ENCODE measurements around the gene CCDC87.
"Not testable (repeated sequence)": the region's sequence is repeated elsewhere in the genome, so short reads cannot be mapped to it uniquely, and the experiment has no call there.

The CCDC87 gene

DNA sequence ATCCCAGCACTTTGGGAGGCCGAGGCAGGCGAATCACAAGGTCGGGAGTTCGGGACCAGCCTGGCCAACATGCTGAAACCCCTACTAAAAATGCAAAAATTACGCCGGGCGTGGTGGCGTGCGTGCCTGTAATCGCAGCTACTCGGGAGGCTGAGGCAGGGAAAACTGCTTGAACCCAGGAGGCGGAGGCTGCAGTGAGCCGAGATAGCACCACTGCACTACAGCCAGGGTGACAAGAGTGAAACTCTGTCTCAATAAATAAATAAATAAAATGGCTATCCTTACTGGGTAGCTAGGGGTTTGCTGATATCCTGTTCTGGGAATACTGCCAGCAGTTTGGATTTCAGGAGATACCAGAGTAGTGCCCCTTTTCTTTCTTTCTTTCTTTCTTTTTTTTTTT, 21.2 kb upstream of the CCDC87 start:
- DNase-seq (ENCODE audit: low spot score) = no peak

DNA sequence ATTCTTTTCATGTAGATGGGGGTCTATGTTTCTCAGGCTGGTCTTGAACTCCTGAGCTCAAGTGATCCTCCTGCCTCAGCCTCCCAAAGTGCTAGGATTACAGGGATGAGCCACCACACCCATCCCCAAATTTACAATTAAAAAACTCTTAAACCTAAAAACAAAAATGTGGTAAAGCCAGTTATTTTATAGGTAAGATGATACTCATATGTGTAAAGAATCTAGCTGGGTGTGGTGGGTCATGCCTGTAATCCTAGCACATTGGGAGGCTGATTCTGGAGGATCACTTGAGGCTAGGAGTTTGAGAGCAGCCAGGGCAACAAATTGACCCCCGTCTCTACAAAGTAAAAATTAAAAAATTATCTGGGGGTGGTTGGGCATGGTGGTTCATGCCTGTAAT, 19.6 kb upstream of the CCDC87 start:
- DNase-seq (ENCODE audit: low spot score) = no peak

DNA sequence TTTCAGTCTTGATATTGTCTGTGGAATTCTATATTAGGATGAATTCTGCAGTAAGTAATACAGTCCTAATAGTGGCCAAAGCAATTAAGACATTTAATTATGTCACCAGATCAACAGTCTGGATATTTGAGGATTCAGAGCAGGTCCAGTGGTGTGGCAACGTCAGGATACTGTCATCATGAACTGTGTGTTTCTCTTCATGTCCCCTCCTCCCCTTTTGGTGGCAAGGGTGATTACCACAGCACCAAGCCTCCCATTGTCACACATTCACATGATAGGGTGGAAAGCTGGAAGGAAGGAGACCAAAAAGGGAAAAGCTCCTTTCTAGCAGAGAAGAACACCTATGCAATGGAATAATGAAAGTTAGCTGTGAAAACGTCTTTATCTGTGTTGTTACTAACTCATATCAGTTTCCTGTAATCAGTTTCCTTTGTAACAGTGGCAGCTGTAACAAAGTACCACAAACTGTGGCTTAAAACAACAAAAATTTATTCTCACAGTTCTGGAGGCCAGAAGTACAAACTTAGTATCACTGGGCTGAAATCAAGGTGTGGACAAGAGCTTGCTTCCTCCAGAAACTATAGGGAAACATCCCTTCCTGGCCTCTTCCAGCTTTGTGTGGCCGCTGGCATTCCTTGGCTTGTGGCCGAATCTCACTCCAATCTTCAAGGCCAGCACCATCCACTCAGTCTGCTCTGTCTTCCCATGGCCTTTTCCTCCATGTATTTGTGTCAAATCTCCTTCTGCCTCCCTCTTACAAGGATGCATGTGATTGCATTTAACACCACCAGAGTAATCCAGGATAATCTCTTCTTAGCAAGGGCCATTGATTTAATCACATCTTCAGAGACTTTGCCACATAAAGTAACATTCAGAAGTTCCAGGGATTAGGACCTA, 17.1 kb upstream of the CCDC87 start:
- DNase-seq (ENCODE audit: low spot score) = no peak

DNA sequence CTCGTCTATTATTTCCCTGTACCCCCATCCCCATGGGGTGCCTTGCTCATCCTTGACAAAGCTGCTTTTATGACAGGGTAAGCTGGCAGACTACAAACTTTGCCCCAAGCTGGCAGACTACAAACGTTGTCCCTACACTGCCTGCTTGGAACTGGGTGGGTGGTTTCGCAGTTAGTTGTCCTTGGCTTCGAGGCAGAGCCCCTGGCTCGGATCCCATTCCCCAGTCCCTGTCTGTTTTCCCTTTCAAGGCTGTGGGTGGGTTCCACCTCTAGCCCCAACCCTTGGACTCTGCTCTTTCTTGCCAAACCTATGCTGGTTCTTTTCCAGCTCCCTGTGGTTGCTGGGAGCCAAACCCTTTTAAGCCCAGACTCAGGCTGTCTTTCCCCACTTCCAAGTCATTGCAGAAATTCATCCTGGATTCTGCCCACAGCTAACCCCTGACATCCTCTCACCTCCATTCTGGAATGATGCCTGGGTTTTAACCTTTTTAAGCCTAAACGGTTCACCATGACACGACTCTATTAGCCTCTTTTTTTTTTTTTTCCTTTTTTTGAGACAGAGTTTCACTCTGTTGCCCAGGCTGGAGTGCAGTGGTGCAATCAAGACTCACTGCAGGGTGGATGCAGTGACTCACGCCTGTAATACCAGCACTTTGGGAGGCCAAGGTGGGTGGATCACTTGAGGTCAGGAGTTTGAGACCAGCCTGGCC, 14.4 kb upstream of the CCDC87 start:
- no peak for DNase-seq (ENCODE audit: low spot score)

DNA sequence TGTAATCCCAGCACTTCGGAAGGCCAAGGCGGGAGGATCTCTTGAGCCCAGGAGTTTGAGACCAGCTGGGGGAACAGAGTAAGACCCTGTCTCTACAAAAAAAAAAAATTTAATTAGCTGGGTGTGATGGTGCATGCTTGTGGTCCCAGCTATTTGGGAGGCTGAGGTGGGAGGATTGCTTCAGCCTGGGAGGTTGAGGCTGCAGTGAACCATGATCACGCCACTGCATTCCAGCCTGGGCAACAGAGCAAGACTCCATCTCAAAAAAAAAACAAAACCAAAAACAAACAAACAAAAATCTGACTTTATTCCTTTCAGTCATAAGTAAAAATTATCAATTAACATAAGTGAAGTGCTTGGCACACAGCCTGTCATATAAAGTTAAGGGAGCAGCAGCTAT, 13.7 kb upstream of the CCDC87 start:
- not testable (repeated sequence) for DNase-seq (ENCODE audit: low spot score)

DNA sequence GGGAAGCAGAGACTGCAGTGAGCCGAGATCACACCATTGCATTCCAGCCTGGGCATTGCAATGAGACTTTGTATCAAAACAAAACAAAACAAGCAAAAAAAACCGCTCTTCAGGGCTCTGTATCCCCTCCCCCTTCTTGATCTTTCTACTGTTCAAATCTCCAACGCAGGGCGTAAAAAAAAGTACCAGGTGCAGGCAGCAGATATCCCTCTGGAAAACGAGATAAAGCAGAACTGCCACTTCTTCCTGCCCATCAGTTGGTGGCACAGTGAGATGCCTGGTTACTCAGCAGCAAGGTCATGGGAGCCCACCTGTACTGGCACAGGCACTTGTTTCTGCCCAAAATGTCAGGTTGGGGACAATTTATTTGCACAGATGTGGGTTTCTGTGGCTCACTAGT, 11.3 kb upstream of the CCDC87 start:
- DNase-seq (ENCODE audit: low spot score) = no peak

DNA sequence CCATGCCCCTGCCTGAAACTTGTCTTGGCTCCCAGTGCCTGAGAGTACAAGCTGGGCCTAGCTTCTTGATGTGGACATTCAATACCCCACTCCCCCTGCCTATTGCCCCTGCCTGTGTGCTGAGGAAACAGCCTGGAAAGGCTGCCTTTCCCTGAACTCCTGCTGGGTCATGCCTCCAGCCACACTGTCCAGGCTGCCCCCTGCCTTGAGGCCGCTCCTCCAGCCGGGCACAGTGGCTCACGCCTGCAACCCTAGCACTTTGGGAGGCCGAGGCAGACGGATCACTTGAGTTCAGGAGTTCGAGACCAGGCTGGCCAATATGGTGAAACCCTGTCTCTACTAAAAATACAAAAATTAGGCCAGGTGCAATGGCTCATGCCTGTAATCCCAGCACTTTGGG, 10.2 kb upstream of the CCDC87 start:
- no peak for DNase-seq (ENCODE audit: low spot score)

DNA sequence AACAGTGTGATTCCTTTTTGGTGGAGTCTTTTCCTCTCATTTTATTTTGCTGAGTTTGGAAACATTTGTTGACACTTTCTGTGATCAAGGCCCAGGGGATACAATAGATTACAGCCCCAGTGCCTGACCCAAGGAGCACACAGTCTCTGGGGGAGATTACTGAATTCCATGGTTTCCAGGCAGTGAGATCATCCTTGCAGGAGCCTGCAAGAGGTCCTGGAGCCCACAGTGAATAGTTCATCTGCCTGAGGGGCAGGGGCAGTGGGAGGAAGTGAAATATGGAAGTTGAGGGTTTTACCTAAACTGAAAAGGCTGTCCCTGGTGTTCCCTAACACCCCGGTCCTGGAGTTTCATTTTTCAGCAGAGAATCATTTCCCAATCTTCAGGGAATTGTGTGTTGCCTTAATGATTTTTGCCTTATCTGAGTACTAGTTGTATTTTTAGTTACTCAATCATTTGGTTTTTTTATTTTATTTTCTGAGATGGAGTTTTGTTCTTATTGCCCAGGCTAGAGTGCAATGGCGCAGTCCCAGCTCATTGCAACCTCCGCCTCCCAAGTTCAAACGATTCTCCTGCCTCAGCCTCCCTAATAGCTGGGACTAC, 7.9 kb upstream of the CCDC87 start:
- no peak for DNase-seq (ENCODE audit: low spot score)

DNA sequence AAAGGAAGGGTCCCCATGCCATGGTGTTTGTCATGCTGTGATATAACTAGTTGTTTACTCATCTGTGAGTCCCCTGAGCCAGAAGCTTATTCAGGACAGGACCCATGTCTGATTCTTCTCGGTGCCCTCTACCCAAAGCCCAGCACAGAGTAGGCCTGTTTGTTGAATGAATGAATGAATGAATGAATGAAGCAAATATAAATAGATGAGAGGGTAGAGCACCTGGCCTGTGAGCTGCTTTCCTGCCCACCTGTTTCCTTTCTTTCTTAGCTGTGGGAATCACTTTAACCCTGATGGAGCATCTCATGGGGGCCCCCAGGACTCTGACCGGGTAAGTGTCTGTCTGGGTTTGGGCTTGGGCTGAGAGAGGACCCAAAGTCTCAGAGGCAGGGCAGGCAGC, 7.4 kb upstream of the CCDC87 start:
- no peak for DNase-seq (ENCODE audit: low spot score)

DNA sequence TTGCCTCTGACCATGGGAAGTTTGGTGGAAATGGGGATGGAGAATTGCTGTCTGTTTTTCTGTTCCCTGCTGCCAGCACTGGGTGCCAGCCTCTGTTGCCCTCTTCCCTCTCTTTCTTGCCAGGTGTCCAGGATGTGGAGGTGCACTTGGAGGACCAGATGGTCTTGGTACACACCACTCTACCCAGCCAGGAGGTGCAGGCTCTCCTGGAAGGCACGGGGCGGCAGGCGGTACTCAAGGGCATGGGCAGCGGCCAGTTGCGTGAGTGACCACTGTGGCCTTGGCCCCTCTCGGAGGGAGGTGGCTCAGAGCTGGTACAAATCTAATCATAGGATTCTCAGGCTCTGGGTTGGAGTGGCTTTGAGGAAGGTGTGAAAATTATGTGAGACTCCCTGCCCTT, 6.1 kb upstream of the CCDC87 start:
- DNase-seq (ENCODE audit: low spot score) = no peak

DNA sequence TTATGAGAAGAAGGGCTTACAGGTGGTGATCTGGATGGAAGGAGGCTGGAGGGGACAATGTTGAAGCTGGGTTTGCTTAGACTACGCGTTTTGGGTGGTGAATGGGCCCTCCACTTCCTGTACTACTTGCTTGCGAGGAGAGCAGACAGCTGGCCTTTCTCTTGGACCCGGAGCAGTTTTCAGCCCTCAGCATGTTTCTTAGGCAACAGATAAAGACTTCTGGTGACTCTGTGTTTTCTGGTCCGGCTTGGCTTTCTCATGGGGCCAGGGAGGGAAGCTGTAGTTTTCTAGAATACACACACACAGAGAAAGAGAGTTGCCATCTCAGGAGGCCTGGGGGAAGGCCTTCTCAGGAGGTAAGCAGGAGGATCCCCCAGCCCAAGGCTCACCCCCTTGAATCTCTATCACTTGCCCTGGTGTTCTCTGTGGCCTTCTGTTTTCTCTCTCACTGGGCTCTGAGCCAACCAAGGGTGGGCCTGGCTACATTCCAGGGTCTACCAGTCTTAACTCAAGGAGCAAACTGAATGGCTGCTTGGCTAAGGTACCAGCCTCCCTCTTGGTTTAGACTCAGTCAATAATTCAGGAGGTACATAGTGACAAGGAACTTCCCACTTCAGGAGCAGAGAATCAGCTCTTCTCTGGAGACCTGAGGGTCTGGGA, 2.5 kb upstream of the CCDC87 start:
- no peak for DNase-seq (ENCODE audit: low spot score)

DNA sequence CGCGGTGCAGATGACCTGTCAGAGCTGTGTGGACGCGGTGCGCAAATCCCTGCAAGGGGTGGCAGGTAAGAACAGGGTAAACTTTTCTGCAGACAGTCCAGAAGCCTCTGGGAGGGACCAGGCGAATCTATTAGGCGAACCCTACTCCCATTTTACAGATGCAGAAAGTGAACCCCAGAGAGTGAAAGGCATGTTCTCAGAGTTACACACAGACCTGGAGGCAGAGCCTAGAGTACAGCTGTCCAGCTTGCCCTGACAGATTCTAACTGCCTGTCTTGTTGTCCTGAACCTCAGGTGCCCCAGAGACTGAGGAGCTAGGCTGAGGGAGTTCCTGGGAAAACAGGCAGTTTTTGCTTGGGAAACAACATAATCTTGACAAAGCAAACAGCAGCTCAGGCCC, 787 bp upstream of the CCDC87 start:
- DNase-seq (ENCODE audit: low spot score) = no peak

DNA sequence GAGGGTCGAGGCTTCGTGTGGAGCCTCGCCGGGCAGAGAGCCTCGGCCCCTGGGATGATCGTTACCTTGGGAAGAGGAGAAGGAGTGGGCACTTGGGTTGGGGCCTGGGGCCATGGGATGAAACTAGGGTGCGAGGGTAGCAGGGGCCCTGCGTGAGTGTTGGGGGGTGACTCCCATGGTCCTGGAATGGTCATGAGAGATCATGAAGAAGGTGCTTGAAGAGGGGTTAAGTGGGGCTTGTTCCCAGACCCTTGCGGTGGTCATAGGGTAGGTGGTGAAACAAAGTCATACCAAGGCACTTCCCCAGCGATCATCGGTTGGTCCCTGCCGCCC, 406 bp upstream of the CCDC87 start:
- no peak for DNase-seq (ENCODE audit: low spot score)

DNA sequence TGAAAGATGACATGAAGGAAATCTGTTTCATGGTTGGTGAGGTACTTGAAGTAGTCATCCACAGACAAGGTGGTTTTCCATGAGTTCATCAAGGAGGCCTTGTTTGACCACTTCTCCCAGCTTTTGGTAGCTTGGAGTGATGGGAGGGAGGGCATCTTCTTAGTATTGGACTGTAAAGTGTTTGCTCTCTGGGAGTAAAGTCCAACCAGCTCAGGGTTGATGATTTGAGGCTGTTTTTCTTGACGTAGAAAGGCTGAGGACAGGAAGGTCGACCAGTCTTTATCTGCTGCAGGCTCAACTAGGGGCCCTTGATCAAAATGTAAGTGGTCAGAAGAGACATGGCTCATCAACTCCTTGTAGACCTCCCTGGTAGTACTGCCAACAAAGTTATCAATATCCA, 1.7 kb downstream of the CCDC87 start:
- DNase-seq (ENCODE audit: low spot score) = no peak

DNA sequence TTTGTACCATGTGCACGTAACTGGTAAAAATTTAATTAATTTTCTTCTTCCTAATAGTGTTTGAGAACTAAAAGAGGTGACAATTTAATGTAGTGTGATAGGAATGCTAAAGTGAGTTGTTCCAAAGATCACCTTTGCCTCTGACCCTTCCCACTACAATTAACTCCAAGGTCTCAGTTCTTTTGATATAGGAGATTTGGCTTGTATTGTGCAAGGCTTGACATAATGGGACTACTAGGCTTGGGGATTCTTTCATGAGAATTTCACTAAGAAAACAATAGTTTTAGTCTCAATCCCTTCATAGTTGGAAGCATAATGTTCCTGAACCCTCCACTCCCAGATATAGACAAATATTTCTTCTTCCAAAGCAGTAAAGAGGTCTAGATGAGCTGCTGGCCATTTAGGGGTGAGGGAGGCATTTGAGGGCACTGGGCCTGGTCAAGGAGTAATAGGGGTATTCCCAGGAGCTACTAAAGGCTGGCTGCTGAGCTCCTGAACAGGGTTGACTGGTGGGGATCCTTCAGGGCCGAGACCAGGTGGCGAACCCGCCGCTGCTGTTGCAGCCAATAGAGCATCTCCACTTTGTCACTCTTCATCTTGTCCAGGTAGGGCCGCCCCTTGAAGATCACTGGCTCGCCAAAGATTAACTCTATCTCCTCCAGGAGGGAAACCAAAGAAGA, 2.7 kb downstream of the CCDC87 start:
- no peak for DNase-seq (ENCODE audit: low spot score)

DNA sequence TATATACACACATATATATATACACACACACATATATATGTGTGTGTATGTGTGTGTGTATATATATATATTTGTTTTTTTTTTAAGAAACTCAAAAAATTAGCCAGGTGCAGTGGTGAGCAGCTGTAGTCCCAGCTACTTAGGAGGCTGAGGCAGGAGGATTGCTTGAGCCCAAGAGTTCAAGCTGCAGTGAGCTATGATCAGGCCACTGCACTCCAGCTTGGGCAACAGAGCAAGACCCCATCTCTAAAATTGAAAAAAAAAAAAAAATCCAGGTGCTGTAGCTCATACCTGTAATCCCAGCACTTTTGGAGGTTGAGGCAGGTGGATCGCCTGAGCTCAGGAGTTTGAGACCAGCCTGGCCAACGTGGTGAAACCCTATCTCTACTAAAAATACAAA, 3.5 kb downstream of the CCDC87 start:
- DNase-seq (ENCODE audit: low spot score) = not testable (repeated sequence)

DNA sequence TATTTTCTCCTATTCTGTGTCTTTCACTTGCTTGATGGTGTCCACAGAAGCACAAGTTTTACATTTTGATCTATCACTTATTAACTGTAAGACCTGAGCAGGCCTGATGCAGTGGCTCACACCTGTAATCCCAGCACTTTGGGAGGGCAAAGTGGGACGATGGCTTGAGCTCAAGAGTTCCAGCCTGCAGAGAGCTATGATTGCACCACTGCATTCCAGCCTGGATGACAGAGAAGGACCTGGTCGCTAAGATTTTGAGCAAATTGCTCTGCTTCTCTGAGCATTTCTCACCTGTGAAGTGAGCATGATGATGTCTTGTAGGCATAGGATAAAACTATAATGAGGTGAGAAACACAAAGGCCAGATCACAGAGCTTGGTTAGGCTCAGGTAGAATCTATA, 6.7 kb downstream of the CCDC87 start:
- no peak for DNase-seq (ENCODE audit: low spot score)

DNA sequence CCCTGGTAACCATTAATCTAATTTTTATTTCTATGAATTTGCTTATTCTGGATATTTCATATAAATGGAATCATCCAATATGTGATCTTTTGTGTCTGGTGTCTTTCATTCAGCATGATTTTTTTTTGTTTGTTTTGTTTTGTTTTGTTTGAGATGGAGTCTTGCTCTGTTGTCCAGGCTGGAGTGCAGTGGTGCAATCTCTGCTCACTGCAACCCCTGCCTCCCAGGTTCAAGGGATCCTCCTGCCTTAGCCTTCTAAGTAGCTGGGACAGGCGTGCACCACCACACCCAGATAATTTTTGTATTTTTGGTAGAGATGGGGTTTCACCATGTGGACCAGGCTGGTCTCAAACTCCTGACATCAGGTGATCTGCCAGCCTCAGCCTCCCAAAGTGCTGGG, 7.4 kb downstream of the CCDC87 start:
- DNase-seq (ENCODE audit: low spot score) = not testable (repeated sequence)

DNA sequence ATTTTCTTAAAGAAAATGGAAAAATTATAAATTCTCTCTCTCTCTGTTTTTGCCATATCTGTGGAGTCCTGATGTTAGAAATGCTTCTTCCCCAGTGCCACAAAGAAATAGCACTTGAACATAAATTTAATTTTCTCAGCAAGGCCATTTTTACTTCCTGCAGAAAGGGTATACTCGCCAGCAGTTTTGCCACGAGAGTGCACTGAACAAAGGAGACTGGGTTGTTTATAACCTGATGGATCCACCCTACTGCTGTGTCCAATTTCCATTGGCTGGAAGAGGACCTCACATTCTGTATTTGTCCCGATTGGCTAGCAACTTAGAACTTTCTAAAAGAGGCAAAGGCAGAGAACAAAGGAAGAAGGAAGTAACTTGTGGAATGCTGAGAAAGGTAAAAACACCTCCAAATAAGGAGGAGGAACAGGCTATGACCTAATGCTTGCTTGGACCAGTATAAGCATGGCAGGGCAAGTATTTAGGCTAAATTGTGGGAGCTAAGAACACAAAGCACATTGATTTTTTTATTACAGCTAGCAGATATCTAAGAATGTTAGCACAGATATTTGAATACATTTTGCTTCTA, 10.2 kb downstream of the CCDC87 start:
- DNase-seq (ENCODE audit: low spot score) = not testable (repeated sequence)

DNA sequence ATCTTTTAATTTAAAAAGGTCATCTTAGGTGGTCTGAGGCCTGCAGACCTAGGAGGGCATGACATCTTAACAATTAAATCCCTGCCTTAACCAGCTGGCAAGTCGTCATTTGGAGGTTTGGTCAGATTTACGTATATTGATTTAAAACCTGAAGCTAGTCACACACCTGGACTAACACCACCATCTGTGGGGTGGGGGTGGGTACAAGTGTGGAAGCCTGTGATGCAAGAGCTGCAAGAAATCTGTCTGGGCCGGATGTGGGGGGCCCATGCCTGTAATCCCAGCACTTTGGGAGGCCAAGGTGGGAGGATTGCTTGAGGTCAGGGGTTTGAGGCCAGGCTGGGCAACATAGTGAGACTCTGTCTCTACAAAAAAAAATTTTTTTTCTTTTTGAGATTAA, 11.6 kb downstream of the CCDC87 start:
- no peak for DNase-seq (ENCODE audit: low spot score)

DNA sequence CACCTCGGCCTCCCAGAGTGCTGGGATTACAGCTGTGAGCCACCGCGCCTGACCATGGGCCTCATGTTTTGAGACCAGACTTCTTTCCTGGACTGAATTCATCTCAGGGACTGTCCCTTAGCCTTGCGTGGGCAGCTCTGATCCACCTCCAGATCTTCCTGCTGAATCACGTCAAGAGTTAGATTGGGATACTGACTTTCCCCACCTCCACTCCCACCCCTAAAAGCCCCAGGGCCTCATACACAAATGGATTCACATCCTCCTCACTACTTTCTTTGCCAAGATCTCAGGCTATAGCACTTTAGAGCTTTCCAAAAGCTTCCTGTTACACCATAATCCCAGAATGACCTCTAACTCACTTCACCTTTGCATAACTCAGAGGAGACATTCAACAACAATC, 12.1 kb downstream of the CCDC87 start:
- no peak for DNase-seq (ENCODE audit: low spot score)

Measured in COLO829 (cell line).